ENCODE results near the gene ST7. TPM values are rescaled to one million over a fixed set of nuclear protein-coding genes. Genes with fewer than 3 reads are reported as not detected.

The ST7 gene
- total RNA-seq, 1 experiment from 2014 or later, result 14.7 TPM

DNA sequence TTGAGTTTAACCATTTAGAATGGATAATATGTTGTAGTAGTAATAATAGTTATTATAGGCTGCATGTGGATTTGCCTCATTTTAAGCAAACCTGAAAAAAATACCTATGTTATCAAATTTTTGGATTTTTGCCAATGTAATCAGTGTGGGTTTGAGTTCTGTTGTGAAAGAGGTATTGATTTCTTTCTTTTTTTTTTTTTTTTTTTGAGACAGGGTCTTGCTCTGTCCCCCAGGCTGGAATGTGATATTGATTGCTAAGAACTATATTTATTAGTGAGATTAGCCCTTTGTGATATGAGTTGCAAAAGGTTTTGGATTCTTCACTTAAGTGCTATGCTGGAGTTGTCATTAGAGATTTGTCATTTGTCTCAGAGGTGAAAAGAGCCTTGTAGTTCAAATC is 124.4 kb downstream of the ST7 start:
- DNase-seq (ENCODE audit: low spot score), result no peak
- in situ Hi-C loops (cut with HindIII; ENCODE audit: low sequenced_read_pairs), result no loop called here

DNA sequence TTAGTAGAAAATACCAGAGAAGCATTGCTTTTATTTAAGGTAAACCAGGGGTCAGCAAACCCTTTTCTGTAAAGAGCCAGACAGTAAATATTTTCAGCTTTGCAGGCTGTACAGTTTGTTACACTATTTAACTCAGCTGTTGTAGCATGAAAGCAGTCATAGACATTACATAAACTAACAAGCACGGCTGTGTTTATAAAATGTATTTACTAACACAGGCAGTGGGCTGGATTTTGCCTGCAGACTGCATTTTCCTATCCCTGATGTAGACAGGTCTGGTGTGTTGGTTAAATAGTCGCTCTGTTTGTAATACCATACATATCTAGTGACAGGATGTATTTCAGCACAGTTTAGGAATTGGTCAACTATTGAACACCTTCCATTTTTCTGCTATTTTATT is 129.3 kb downstream of the ST7 start:
- in situ Hi-C loops (cut with HindIII; ENCODE audit: low sequenced_read_pairs), result no loop called here
- peak; percentile 38 for DNase-seq (ENCODE audit: low spot score)

DNA sequence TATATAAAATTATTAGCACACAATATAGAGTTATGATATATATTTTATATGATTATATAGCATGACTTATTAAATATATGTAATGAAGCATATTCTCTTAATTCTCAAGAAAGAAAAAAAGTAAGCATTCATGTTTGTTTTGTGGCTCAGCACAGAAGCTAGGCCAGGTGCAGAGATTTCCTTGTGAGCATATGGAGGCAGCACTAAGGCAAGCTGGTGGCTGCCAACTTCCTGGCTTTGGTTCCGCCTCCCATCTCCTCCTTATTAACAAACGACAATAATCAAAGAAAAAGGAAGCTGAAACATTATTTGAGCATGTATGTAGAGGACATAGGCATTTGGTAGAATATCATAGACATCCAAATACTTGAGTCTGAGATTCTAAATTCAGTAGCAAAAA is 130.3 kb downstream of the ST7 start:
- DNase-seq (ENCODE audit: low spot score), result peak; percentile 93
- in situ Hi-C loops (cut with HindIII; ENCODE audit: low sequenced_read_pairs), result no loop called here

DNA sequence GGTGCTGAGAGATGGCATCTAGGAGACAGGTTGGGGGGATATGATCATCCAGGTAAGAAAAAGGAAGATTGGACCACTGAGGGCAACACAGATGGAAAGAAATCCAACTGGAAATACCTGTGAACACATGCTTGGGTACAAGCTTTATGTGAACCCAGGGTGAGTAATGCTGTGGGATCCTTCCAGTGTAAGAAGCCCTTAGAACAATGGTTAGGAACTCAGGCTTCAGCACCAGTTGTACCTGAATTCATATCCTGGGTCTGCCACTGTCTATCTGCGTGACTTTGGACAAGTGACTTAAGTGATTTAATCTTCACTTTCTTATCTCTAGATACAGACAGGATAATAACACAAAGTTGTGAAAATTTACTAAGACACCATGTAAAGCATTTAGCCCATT is 131.0 kb downstream of the ST7 start:
- no peak for DNase-seq (ENCODE audit: low spot score)
- in situ Hi-C loops (cut with HindIII; ENCODE audit: low sequenced_read_pairs), result no loop called here

DNA sequence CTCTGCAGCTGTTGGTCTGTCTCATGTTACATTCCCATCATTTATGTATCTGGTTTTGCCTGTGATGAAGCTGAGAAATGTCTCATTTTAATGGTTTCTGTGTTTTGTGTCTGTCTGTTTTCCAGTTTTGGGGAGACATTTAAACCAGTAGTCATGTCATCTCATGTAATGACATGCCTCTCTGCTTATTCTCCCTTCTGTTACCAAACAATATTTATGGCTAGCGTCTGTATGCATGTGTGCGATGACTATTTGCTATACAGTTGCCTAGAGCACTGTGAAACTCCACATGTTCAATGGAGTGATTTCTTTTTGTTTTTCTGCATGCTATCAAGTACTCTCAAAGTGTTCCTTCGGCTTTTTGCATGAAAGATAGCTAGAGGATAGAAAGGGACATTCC is 132.0 kb downstream of the ST7 start:
- no peak for DNase-seq (ENCODE audit: low spot score)

DNA sequence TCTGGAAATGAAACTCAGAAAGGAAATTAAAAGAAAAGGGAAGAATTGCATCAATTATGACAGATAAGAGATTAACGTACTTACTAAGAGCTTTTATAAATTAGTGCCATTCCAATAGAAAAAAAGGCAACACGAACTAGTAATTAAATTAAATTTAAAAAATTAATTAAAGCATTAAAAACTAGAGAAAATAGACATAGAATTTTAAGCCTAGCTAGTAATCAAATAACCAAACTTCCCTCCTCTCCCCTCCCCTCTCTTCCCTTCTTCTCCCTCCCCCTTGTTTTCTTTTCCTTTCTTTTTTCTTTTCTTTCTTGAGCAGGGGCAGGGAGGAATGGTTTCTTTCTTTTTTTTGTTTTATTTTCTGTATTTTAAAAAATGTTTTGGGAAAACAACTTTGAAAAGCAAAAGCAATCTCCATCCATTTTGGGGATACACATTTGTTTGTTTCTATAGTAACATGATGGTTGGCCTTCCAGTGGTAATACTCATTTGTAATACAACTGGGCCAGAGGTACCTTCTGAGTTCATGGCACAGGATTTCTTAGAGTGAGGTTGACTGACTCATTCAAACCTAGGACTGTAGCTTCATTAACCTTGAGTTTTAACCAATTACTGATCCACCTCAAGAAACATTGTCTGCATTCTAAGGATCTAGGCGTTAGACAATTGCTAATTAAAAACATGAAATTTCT is 132.6 kb downstream of the ST7 start:
- DNase-seq (ENCODE audit: low spot score), result no peak
- in situ Hi-C loops (cut with HindIII; ENCODE audit: low sequenced_read_pairs), result no loop called here

More for the DNA sequence above, 132.0 kb downstream of the ST7 start:
- in situ Hi-C loops (cut with HindIII; ENCODE audit: low sequenced_read_pairs), result no loop called here

DNA sequence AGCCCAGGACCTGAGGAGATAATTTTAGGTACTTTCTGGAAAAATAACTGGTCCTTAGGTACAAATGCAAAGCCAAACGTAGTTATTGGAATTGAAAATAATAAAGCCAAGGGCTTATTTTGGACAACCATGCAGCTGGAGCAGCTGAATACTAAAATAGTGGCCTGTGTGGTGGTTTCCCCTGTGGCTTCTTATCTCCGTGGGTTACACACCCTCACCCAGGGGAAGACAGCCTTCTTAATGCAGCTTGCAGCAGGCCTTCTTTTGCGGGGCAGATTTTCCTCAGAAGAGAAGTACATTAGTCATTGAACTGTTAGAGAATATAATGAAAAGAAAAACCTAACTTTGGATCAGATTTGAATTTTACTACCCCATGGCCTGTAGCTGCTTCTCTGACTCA is 133.5 kb downstream of the ST7 start:
- peak; percentile 36 for DNase-seq (ENCODE audit: low spot score)
- in situ Hi-C loops (cut with HindIII; ENCODE audit: low sequenced_read_pairs), result no loop called here

DNA sequence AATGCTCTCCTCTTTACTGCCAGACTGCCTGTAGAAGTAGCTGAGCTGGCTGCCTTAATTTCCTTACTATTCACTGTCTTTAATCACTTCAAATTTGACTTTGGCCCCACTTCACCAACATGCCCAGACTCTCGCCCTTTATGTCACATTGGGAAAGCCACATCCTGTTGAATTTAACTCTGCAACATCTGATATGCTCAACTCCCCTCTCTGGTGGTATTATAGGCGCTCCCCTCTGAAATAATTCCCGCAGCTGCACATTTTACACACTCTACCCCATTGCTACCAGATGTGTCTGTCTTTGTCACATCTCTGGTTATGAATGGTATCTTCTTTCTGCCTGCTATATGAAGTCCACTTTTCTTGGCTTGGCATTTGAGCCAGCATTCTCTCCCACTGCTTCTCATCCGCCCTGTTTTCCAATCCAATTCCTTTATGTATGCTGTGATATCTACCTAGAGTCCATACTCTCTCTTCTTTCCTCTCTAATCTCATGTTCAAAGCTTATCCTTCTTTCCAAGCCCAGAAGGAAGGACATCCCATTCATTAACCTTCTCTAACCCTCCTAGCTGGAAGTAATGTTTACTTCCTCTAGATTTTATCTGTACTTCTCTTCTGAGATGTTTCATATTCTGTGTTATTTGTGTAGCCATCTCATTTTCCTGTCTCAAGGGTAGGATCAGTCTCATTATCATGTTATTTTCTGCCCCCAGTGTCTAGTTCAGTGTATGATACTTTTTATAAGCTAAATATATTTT is 134.5 kb downstream of the ST7 start:
- DNase-seq (ENCODE audit: low spot score), result no peak
- in situ Hi-C loops (cut with HindIII; ENCODE audit: low sequenced_read_pairs), result no loop called here

DNA sequence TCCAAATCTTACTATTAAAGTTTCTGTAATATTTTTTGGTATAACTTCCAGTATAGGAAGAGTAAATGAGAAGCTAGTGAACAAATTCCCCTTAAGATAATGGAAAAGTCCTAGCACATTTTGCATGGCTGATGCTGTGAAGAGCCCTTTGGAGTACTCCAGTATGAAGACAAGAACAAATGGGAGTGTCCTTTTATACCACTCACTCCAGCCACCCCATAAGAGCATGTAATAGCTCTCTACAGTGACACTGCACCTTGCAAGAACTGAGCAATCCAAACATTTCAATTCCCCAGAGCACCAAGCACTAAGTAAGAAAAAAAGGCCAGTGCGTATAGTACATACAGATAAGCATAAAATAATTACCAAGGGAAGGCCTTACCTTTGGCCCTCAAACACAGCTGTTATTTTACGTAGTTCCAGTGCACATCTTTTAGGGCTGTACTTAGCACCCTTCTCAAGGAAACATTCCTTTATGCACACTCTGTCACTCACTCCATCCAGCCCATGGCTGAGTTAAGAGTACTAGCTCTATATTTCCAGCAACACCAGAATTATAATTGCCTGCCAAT is 135.4 kb downstream of the ST7 start:
- in situ Hi-C loops (cut with HindIII; ENCODE audit: low sequenced_read_pairs), result no loop called here
- no peak for DNase-seq (ENCODE audit: low spot score)

DNA sequence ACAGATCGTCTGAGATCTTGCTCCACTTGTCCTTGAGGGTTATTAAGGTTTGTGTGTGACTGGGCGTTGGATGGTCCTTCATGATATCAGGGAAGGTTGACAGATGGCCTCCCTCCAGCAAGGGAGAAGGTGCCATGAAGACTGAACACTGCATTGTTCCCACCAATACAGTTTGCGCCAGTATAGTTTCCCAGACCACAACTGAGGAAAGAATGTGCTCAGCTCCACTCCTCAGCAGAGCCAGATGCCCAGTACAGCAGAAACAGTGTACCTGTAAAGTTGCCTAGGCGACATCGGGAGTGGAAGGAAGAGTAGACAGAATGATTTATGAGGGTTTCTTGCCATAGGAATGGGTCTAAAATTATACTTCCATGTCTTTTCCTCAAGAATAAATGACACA is 137.5 kb downstream of the ST7 start:
- in situ Hi-C loops (cut with HindIII; ENCODE audit: low sequenced_read_pairs), result no loop called here
- DNase-seq (ENCODE audit: low spot score), result peak; percentile 64

DNA sequence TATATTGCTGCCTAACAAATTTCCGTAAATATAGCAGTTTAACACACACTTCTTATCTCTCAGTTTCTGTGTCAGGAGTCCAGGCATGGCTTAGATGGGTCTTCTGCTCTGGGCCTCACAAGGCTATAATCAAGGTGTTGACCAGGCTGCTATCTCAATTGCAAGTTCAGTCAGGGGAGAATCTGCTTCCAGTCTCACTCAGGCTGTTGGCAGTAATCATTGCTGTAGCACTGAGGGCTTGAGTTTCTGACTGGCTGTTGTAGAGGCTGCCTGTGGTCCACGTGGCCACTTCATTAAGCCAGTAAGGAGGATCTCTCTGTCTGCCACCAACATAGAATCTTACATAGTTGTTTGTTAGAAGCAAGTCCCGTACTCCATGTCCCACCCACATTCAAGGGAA is 138.4 kb downstream of the ST7 start:
- in situ Hi-C loops (cut with HindIII; ENCODE audit: low sequenced_read_pairs), result no loop called here
- DNase-seq (ENCODE audit: low spot score), result no peak

DNA sequence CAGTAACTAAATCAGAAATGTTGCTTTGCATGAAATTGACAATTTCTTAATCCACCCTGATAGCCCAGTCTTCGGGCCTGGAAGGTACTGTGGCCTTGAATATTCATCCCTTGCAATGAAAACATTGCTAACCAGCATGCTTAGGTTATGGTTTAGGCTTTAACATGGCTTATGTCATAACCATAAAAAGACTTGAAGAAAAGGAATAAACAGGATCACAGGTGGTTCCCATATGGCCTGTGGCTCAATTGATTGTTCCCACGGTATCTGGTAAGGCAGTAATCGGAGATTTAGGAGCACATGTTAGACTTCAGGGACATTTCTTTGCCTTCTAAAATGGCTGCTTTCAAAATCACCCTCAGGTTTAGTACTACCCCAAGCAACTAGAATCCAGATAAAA is 139.5 kb downstream of the ST7 start:
- no peak for DNase-seq (ENCODE audit: low spot score)
- in situ Hi-C loops (cut with HindIII; ENCODE audit: low sequenced_read_pairs), result no loop called here

DNA sequence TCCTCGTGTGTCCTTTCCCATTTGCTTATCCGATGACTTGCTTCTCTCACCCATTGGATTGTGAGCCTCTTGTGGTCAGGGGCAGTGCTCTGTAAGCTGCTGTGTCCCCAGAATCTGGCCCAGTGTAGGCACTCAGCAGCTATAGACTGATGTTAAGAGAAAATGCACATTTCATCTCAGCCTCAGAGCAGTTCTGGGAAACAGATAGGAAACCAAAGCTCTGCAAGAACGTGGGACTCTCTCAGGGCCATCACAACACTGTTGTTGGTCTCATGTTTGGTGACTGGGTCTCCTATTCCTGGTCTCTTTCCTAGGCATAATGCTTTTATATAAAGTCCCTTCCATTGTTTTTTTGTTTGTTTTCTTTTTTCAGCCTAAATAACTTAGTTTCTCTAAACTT is 141.2 kb downstream of the ST7 start:
- in situ Hi-C loops (cut with HindIII; ENCODE audit: low sequenced_read_pairs), result no loop called here
- no peak for DNase-seq (ENCODE audit: low spot score)

DNA sequence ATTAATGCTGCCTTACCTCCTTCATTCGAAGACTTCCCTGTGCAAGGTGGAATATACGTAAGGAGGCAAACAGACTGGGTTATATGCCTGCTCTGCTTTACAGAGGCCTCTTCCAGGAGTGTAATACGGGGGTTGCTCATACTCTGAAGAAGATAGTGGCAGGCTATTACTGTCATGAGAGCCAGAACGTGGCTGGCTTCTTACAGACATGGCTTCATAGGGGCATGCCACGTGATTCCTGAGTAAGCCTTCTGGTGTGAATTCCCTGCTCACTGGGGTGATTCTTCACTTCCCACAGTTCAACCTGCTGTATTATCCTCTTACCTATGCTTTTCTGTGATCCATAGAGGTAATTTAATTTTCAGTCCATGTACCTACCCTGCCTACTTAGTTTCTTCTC is 141.8 kb downstream of the ST7 start:
- in situ Hi-C loops (cut with HindIII; ENCODE audit: low sequenced_read_pairs), result no loop called here
- DNase-seq (ENCODE audit: low spot score), result peak; percentile 62

DNA sequence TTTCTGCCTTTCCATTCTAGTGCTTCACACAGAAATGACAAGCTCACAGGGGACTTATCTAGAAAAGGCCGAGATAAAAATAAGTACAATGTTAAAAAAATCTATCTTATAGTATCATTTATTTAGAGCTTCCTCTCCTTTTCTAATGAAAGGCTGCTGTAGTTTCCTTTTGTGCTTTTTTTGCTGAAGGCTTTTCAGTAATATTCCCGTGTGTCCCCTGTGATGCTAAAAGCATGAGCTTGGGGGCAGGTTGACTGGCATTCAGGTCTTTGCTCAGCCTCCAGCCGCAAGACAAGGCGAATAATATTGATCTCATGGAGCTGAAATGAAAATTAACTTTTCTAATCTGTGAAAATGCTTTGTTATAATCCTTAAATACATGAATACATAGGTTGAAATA is 143.0 kb downstream of the ST7 start:
- in situ Hi-C loops (cut with HindIII; ENCODE audit: low sequenced_read_pairs), result no loop called here
- peak; percentile 64 for DNase-seq (ENCODE audit: low spot score)

DNA sequence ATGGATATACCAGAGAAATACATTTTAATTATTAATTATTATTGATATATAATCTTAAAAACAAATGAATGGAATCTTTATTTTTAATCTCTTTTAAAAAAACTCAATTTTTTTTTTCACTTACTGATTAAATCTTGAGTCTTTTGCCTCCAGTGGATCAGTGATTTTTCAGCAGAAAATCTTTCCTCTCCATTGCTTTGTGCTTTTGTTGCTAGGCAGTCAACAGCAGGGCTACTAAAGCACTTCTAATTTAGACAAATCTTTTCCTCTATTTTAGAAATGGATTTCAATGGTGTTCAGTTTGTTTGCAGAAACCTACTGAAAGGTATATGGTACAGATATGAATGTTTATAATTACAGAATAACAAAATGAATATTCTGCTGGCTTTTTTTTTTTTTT is 143.6 kb downstream of the ST7 start:
- in situ Hi-C loops (cut with HindIII; ENCODE audit: low sequenced_read_pairs), result no loop called here
- DNase-seq (ENCODE audit: low spot score), result peak; percentile 38

DNA sequence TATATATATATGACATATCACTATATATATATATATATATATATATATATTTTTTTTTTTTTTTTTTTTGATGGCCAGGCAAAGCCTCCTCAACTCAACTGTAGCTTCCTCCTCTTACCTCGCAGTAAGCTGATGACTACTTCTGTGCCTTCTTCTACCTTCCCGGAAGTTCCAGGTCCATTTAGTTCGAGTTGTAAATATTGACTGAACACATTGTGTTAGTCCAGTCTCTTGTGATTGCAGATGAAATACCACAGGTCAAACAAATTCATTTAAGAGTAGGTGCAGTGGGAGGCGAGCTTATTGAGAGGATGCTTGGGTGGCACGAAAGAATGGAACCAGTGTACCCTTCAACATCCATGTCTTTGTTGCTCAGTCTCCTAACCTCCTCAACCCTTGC is 144.6 kb downstream of the ST7 start:
- DNase-seq (ENCODE audit: low spot score), result no peak
- in situ Hi-C loops (cut with HindIII; ENCODE audit: low sequenced_read_pairs), result no loop called here

DNA sequence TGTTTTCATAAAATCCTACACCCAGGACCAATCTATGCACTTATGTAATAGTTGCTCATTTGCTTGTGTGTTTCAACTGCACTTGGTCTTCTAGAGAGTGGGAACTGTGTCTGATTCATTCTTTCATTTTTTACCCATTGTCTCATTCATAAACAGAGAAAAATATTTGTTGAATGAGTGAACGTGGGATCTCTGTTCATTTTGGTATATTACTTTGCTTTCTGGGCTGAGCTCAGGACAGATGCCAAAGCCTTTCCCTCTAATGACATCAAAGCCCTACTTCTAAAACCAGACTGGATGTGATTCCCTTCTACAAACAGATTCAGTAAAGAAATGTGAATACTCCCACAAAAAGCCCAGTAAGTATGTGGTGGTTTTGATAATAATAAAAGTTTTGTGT is 145.2 kb downstream of the ST7 start:
- in situ Hi-C loops (cut with HindIII; ENCODE audit: low sequenced_read_pairs), result no loop called here
- DNase-seq (ENCODE audit: low spot score), result peak; percentile 54

DNA sequence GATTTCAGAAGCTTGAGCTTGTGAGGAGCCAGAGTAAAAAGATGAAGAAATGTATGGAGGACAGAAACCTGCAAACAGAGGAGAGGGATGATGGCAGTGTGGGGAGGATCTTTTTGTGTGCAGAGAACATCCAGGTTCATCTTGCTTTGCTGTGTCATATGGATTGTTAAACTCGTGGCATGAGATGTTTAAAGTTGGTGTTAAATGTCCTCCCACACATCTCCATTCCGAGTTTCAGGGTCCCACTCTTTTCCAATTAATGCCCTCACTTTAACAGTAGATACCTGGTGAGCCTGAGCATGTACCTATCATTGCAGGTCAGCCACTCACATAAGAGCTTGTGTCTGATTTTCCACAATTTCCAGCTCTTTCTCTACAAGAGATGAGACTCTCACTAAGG is 147.7 kb downstream of the ST7 start:
- no peak for DNase-seq (ENCODE audit: low spot score)
- in situ Hi-C loops (cut with HindIII; ENCODE audit: low sequenced_read_pairs), result no loop called here

DNA sequence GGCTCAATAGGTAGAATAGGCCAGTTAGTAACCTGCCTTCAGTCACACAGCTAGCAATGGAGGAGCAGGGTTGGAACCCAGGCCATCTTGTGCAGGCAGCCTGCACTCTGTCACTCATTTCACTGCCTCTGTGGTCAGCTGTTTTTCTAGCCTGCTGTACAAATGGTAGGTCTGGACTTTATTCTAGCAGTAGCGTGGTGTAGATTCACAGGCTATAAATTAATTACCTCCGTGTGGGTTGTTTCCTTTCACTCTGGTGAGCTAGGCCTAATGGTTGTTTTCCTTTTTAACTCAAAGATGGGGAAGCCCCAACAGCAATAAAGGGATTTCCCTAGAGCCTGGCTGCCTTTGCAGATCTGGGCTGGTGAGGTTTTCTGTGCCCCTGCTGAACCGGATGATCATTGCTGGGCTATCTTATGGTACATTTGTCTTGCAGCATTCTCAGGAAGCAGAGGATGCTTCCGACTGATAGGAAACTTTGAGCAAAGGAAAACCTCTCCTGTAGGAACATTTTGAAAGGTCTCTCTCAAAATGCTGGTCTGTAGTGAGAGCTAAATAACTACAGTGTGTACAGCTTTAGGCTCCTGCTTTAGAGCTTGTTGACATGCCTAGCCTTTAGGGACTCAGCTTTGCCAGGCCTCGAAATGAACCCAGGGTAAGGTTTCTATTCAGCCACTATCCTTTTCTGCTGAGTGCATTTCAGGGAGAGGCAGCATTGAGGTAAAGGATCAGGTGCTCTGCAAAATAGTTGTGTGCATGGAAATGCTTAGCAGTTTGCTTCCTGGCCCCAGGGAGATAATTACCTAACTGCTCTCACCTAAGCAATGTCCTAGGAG is 157.4 kb downstream of the ST7 start:
- DNase-seq (ENCODE audit: low spot score), result peak; percentile 69
- in situ Hi-C loops (cut with HindIII; ENCODE audit: low sequenced_read_pairs), result no loop called here
